ENCODE measurements around the gene VAC14. TPM values are rescaled to one million over a fixed set of nuclear protein-coding genes. Genes with fewer than 3 reads are reported as not detected.

The VAC14 gene
- total RNA-seq, 1 donor from 2014 or later: 22.0 TPM

- no peak for ATAC-seq
Measured at GRCh38 chr16:70704586-70704985, 96.4 kb downstream of the VAC14 start.

DNA sequence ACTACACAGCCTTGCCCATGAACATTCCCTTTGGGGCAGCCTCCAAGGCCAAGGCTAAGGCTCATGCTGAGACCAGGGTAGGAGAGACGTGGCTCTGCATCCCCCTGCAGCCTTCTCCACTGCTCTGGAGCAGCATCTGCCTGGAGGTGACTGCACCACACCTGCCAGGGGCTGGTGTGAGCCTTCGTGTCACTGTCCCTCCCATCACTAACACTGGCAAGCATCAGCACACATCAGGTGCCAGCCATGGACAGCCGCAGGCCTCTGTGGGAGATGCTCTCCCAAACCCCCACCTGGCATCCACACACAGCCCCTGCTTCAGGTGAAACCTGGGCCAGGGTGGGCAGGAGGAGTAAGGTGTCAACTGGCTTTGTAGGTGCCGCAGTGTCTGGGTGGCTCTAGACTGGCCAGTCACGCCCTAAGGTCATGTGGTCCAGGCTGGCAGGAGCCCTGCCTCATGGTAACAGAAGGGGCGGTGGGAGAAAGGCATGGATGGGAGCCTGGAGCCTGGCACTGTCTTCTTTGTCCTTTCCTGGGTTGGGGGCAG lies 97.0 kb downstream of the VAC14 start:
- no peak for ATAC-seq

- ATAC-seq: no peak
Measured at GRCh38 chr16:70703041-70703834, 97.7 kb downstream of the VAC14 start.

- no peak for ATAC-seq
Measured at GRCh38 chr16:70702624-70703023, 98.3 kb downstream of the VAC14 start.

DNA sequence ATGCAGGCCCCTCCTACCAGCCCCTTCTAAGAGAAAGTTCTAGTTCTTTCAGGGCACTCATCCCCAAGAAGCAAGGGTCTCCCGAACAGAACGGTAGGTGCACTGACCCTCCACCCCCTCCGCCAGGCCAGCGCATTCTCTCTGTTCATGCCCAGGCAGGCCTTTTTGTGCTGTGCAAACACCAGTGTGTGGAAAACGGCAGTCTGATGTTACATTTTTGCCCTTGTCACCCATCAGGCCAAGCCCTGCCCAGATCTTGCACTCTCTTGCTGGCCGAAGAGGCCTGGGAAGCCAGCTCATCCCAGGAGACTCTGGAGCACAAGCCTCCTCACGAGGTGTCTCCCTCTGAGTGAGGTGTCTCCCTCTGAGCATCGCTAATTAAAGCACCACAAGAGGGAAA lies 99.0 kb downstream of the VAC14 start:
- ATAC-seq: no peak

DNA sequence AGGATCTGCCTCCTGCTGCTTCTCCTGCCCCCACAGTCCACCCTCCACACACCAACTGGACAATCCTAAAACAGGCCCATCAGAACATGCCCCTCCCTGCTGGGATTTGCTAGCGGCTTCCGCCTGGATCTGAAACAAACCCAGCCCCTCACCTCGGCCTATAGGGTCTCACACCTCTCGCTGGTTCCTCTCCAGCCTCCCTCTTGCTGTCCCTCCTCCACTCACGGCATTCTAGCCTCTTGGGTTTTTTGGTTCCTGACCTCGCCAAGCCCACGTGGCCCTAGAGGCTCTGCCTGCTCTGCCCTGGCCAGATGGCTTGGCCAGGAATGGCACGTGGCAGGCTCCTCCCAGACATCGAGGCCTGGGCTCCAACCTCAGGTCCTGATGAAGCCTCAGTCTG lies 99.4 kb downstream of the VAC14 start:
- ATAC-seq: no peak

DNA sequence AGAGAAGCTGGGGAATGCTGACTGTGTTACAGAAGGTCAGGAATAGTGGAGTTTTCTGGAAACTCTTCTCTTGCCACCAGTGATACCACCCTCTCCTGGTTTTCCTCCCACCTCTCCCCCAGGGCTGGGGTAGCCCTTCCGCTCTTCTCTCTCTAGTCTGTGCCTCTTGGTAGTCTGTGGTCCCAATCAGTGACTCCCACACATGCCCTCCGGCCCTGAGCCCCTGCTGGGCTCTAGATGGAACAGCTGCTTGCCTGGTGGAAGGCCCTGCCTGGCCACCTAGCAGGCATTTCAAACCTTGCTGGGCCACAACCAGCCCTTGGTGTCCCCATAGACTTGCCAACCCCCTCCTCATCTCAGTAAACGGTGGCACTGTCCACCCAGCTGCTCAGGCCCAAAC lies 99.9 kb downstream of the VAC14 start:
- no peak for ATAC-seq

GRCh38 chr16:70700101-70701020 lies 100.6 kb downstream of the VAC14 start:
- ATAC-seq: peak; percentile 51

DNA sequence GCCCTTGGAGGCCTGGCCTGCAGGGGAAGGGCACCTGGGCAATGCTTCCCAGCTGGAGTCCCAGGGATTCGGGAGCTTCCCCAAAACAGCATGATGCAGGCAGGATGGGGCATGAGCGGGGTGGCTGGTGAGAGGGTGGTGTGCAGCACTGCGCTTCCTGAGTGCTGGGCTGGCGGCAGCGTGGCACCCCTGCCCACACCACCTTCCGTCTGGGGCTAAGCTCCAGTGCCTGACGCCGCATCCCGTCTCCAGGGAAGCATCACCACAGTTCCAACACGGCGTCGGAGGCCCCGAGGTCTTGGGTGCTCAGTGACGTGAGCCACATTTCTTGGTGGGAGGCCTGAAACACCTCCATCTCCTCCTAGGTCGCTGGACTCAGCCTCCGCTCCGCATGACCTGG lies 101.3 kb downstream of the VAC14 start:
- peak; percentile 15 for ATAC-seq

- ATAC-seq: no peak
Measured at GRCh38 chr16:70698901-70699300, 102.1 kb downstream of the VAC14 start.

DNA sequence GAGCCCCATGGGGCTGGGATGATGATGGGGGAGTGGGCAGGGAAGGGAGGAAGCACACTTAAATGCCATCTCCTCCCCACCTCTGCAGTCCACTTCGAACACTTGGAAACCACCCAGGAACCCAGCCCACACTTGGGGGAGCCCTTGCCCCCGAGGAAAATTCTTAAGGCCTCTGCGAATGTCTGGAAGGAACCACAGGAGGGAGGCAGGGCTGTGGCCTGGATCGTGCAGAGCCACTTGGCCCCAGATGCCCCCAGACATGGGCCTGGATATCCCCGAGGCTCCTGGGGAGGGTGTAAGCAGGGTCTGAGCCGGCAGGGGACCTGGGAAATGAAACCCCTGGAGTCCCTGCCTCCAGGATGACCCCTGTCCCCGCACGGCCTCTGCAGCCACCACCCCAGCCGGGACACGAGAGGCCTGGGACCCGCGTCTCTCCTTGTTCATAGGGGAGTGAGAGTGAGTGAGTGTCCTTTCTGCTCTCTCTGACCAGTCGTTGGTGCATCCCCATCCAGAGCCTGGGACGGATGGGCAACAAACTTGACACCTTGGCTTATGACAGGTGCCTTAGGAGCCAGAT lies 103.3 kb downstream of the VAC14 start:
- no peak for ATAC-seq

DNA sequence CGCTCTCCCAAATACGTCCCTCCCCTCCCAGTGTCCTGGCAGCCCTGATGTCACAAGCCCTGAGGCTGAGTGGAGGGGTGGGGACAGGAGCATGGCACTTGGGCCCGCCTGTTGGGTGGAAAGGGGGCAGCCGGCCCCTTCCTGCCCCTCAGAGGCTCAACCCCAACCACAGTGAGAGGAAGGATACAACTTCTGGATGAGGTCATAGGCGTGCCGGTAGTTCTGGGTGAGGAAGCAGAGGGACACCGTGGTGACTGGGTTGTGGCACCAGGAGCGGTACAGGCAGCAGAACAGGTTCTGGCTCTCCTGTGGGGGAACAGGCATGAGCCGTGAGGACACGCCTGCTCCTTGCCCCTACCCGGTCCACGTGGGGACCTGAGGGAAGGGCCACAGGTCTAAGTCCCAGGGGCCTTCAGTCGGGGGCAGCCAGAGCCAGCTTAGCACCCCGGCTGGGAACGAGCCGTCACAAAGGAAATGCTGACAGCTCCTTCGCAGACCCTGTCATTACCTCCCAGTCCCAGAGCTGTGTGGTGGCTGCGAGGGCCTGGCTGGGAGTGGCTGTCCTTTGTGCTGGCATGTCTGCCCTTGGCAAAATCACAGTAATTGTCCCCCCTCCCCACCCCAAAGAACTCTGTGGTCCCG lies 103.9 kb downstream of the VAC14 start:
- peak; percentile 84 for ATAC-seq

- no peak for ATAC-seq
Measured at GRCh38 chr16:70696355-70696754, 104.6 kb downstream of the VAC14 start.

GRCh38 chr16:70695331-70696070 lies 105.5 kb downstream of the VAC14 start:
- ATAC-seq: no peak

GRCh38 chr16:70694868-70695218 lies 106.1 kb downstream of the VAC14 start:
- ATAC-seq: no peak

GRCh38 chr16:70694088-70694867 lies 106.7 kb downstream of the VAC14 start:
- peak; percentile 35 for ATAC-seq

DNA sequence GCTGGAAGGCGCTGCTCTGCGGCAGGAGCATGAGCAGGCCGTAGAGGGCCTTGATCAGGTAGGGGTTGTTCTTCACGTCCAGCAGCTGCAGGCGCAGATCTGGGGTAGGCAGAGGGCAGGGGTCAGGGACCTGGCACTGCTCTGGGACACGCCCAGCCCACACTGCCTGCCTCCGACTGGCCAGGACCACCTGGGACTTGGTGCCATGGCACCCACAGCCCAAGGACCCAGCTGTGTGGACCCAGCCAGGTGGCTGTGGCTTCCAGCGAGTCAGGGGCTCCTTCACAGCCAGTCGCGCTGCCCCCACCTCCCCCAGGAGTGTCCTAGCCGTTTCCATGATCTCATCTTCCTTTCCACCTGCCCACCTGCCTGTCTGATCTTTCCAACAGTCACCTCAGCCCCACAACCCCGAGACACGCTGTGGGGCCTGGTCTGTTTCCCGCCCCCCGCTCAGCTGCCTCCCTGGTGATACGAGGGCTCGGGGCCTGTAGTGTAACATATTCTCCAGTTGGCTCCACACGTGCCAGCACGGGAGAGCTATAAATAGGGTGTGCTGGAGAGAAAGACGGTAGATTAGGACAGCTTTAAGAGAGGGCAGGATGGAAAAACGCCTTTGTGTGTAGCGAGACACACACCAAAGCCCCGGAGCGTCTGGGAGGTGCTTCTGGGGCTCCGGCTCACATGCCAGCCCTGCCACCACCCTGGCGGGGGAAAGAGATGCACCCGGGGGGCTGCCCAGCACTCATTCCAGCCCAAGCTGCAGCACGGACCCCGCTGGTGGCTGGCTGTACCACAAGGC lies 107.9 kb downstream of the VAC14 start:
- no peak for ATAC-seq

- no peak for ATAC-seq
Measured at GRCh38 chr16:70692130-70692872, 108.7 kb downstream of the VAC14 start.

Data from esophagus mucosa (tissue), 1 donor.